B cell (primary cell): ENCODE results near the gene STRBP. TPM values are rescaled to one million over a fixed set of nuclear protein-coding genes. Genes with fewer than 3 reads are reported as not detected.

ENCODE experiments used
- ATAC-seq: fragments of 200-7000 bp; cut with Tn5 transposase; one replicate; pipeline ENCODE4 v1.10.0; 2021; ENCODE audit warnings: low read depth, mild to moderate bottlenecking, moderate number of reproducible peaks, moderate library complexity
- CTCF ChIA-PET: fragments of 350-600 bp; sonication (Branson Sonifier 250); formaldehyde crosslinking; loops from one replicate; lab custom pipeline; 2021; ENCODE audit warnings: antibody characterized with exemption, inconsistent platforms; lab: Charles Lee
- POLR2A ChIA-PET: fragments of 350-600 bp; sonication (Branson Sonifier 250); formaldehyde crosslinking; loops from one replicate; lab custom pipeline; 2021; ENCODE audit warnings: antibody characterized with exemption; lab: Charles Lee
- DNase-seq: peaks from one replicate; pipeline ENCODE4 v3.0.0; 2013
- H2AFZ ChIP-seq: 2 replicates; pipeline ENCODE4 v1.6.1; 2012; ENCODE audit warnings: mild to moderate bottlenecking, low read depth, low read length; ENCODE audit not compliant: insufficient read depth, poor library complexity, severe bottlenecking
- H3K27ac ChIP-seq, 2 donors: 1 replicate in 1 of 2; 2 replicates in 1 of 2; pipeline ENCODE4 v1.5.1; 2012 to 2013; ENCODE audit warnings: low read length in 2 of 2, mild to moderate bottlenecking in 2 of 2, moderate library complexity in 1 of 2
- H3K27me3 ChIP-seq, 4 experiments: fragments of 200-600 bp in 1 of 4; sonication (generic) in 1 of 4; replicated peaks in 1 of 4; 1 replicate in 2 of 4; 2 replicates in 2 of 4; pipeline versions ENCODE4 v1.6.1 to v1.7.0; 2013 to 2016; ENCODE audit warnings: low read length in 3 of 4, mild to moderate bottlenecking in 2 of 4, mixed read lengths in 1 of 4, moderate library complexity in 1 of 4; ENCODE audit not compliant: insufficient read depth in 4 of 4, control insufficient read depth in 3 of 4; ENCODE audit errors: control extremely low read depth in 1 of 4
- H3K36me3 ChIP-seq, 2 experiments: replicated peaks in 1 of 2; 1 replicate in 1 of 2; 2 replicates in 1 of 2; pipeline versions ENCODE4 v1.6.1 to v1.7.1; 2013; ENCODE audit warnings: low read length in 1 of 2; ENCODE audit not compliant: insufficient read depth in 2 of 2, control insufficient read depth in 1 of 2; ENCODE audit errors: control extremely low read depth in 1 of 2, extremely low read depth in 1 of 2
- H3K4me1 ChIP-seq, 2 donors: fragments of 200-600 bp in 1 of 2; sonication (generic) in 1 of 2; 1 replicate in 1 of 2; 2 replicates in 1 of 2; pipeline versions ENCODE4 v1.5.1 to v1.6.1; 2013 to 2017; ENCODE audit warnings: low read length in 2 of 2; ENCODE audit not compliant: control insufficient read depth in 2 of 2, insufficient read depth in 2 of 2
- H3K4me2 ChIP-seq: replicated peaks from 2 replicates; pipeline ENCODE3; 2012; ENCODE audit warnings: mild to moderate bottlenecking, low read depth, low read length; ENCODE audit not compliant: poor library complexity, severe bottlenecking
- H3K4me3 ChIP-seq, 5 experiments: fragments of 200-600 bp in 1 of 5; sonication (generic) in 1 of 5; 1 replicate in 3 of 5; 2 replicates in 2 of 5; pipeline versions ENCODE4 v1.5.1 to v1.7.0; 2011 to 2016; ENCODE audit warnings: low read length in 4 of 5, mild to moderate bottlenecking in 4 of 5, low read depth in 2 of 5, control low read depth in 1 of 5, moderate library complexity in 1 of 5; ENCODE audit not compliant: insufficient read depth in 1 of 5; ENCODE audit errors: control extremely low read depth in 1 of 5, extremely low read depth in 1 of 5
- H3K79me2 ChIP-seq: fragments of 200-600 bp; sonication (generic); one replicate; pipeline ENCODE4 v1.6.0; 2016; ENCODE audit warnings: low read length; ENCODE audit not compliant: control insufficient read depth, insufficient read depth
- H3K9ac ChIP-seq: fragments of 200-600 bp; sonication (generic); 2 replicates; pipeline ENCODE4 v1.6.1; 2017; ENCODE audit warnings: mild to moderate bottlenecking, low read length, moderate library complexity
- H3K9me3 ChIP-seq, 3 donors: one replicate each; pipeline versions ENCODE4 v1.6.1 to v1.7.1; 2013; ENCODE audit warnings: low read length in 2 of 3; ENCODE audit not compliant: control insufficient read depth in 2 of 3, insufficient read depth in 1 of 3; ENCODE audit errors: control extremely low read depth in 1 of 3
- H4K20me1 ChIP-seq: 2 replicates; pipeline ENCODE4 v1.6.0; 2012; ENCODE audit warnings: mild to moderate bottlenecking, low read length; ENCODE audit not compliant: insufficient read depth, control insufficient read depth, poor library complexity, severe bottlenecking
- H3K27ac Mint-ChIP-seq: one replicate; pipeline ENCODE4 v1.8.0; 2021; ENCODE audit warnings: mixed read lengths
- H3K27me3 Mint-ChIP-seq: one replicate; pipeline ENCODE4 v1.8.0; 2021; ENCODE audit warnings: mixed read lengths
- H3K4me1 Mint-ChIP-seq: one replicate; pipeline ENCODE4 v1.8.0; 2021; ENCODE audit warnings: mixed read lengths
- H3K4me3 Mint-ChIP-seq: one replicate; pipeline ENCODE4 v1.8.0; 2021; ENCODE audit warnings: mixed read lengths
- H3K9me3 Mint-ChIP-seq: one replicate; pipeline ENCODE4 v1.8.0; 2022; ENCODE audit warnings: mixed read lengths; ENCODE audit not compliant: insufficient read depth
- CTCF ChIP-seq: fragments of 200-600 bp; IDR thresholded peaks from one replicate; pipeline ENCODE4 v1.8.0; 2022; ENCODE audit warnings: antibody characterized with exemption, mild to moderate bottlenecking
- EZH2 ChIP-seq: IDR thresholded peaks from 2 replicates; pipeline ENCODE4 v1.6.1; 2012; ENCODE audit warnings: borderline replicate concordance, low read depth, mild to moderate bottlenecking, moderate library complexity, low read length; ENCODE audit not compliant: insufficient read depth, poor library complexity, severe bottlenecking
- WGBS: methylation state at CpG from one replicate; pipeline ENCODE4 v1.1.5; 2013; ENCODE audit warnings: missing lambda C conversion rate; ENCODE audit not compliant: insufficient coverage; 5-methylcytosine and 5-hydroxymethylcytosine counted together
- intact Hi-C: fragments of 100-400 bp; cut with micrococcal nuclease; formaldehyde crosslinking; loops from one replicate; pipeline ENCODE4 v1.10.0; 2022
- polyA plus RNA-seq: library from polyadenylated mRNA; depleted of rRNA; stranded (reverse); fragments of >200 nt; gene quantifications from 2 replicates; pipeline ENCODE4 v1.2.3, GENCODE V29; 2012
- total RNA-seq, 2 donors: library from RNA; stranded (reverse); fragments of 120-200 nt in 1 of 2; gene quantifications; 1 replicate in 1 of 2; 2 replicates in 1 of 2; pipeline versions ENCODE4 v1.2.3 to v1.2.4, GENCODE V29; 2013 to 2022

STRBP gene
- total and polyA plus RNA-seq, 2 donors (not counting 1 experiment from before 2014, with no cell fraction given) = 39.1 to 189 TPM

- peaks cover 0 to 4% of the 10 kb centered on the region in 2 donors for H3K4me1 ChIP-seq
- WGBS = no CpG with 5 or more reads among the region's 3 CpGs
- H3K9me3 ChIP-seq = no peaks in the 10 kb centered on the region
- no peak overlapping the region for H3K9ac ChIP-seq
- no peak overlapping the region for H3K4me3 ChIP-seq
- ATAC-seq (no peak), DNase-seq (no peak)
- Mint-ChIP-seq H3K4me1 (peaks cover 6% of the 10 kb centered on the region), H3K27ac (no peak overlapping the region), H3K27me3 (peaks cover 9% of the 10 kb centered on the region), H3K9me3 (no peaks in the 10 kb centered on the region), H3K4me3 (no peak overlapping the region)
- no peaks in the 10 kb centered on the region for H3K36me3 ChIP-seq
- no peak overlapping the region for H3K27ac ChIP-seq
- H4K20me1 ChIP-seq = no peaks in the 10 kb centered on the region
- intact Hi-C loops = no loop called here
- no peak overlapping the region for H3K4me2 ChIP-seq
- POLR2A ChIA-PET = no interaction called here
- TF ChIP-seq CTCF = no peak
- TF ChIP-seq EZH2 = no peak
- CTCF ChIA-PET = no interaction called here
- H2AFZ ChIP-seq = no peak overlapping the region
- no peaks in the 10 kb centered on the region for H3K79me2 ChIP-seq
- H3K27me3 ChIP-seq = no peaks in the 10 kb centered on the region
Measured at GRCh38 chr9:123290764-123291163, 22.4 kb upstream of the STRBP start.

DNA sequence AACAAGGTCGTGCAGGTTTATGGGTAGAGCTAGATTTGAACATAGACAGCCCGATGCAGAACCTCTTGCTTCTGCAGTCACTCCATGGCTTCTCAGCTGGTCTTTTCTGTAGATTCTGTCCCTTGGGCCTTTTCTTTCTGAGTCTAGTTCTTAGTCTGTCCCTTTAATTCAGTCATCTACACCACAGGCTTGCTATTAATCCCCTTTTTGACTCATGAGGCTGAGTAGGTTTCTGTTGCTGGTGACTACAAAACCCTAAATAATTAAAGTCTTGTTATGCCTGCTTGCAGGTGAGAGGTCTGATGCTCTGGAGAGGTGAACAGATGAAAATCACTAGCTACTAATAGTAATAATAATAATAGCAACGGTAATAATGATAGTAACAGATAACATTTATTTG, 19.3 kb upstream of the STRBP start:
- H3K9me3 Mint-ChIP-seq = no peaks in the 10 kb centered on the region
- intact Hi-C loops = no loop called here
- no peaks in the 10 kb centered on the region for H3K27me3 ChIP-seq
- TF ChIP-seq EZH2 = no peak
- TF ChIP-seq CTCF = no peak
- no peaks in the 10 kb centered on the region for H3K9me3 ChIP-seq
- H3K4me2 ChIP-seq = no peak overlapping the region
- 78% methylated on average over 1 of the region's 3 CpGs for WGBS
- POLR2A ChIA-PET = interaction anchor here (1.0 kb wide), 1 partner anchor 50 kb away, joined by 3 read pairs; no protein-coding TSS in a partner anchor
- H3K36me3 ChIP-seq = no peaks in the 10 kb centered on the region
- no peaks in the 10 kb centered on the region for H4K20me1 ChIP-seq
- H3K9ac ChIP-seq = no peak overlapping the region
- ATAC-seq (no peak), DNase-seq (no peak)
- peaks cover 0 to 4% of the 10 kb centered on the region in 2 donors for H3K4me1 ChIP-seq
- H3K27ac Mint-ChIP-seq = no peak overlapping the region
- peaks cover 6% of the 10 kb centered on the region for H3K4me1 Mint-ChIP-seq
- H3K27me3 Mint-ChIP-seq = peaks cover 9% of the 10 kb centered on the region
- no peaks in the 10 kb centered on the region for H3K79me2 ChIP-seq
- no peak overlapping the region for H2AFZ ChIP-seq
- H3K27ac ChIP-seq = no peak overlapping the region
- CTCF ChIA-PET = interaction anchor here (1.5 kb wide), 1 partner anchor 9 kb away, joined by 3 read pairs; no protein-coding TSS in a partner anchor
- no peak overlapping the region for H3K4me3 ChIP-seq
- no peak overlapping the region for H3K4me3 Mint-ChIP-seq
